GM19397 (cell line): Measurements from ENCODE around the gene KLF6.
"Not testable (repeated sequence)": the region's sequence is repeated elsewhere in the genome, so short reads cannot be mapped to it uniquely, and the experiment has no call there.

Source experiments
- ATAC-seq: cut with Tn5 transposase; IDR thresholded peaks from one replicate; pipeline ENCODE4 v1.9.1; 2021; ENCODE audit warnings: mild to moderate bottlenecking, moderate library complexity; ENCODE audit not compliant: unreplicated experiment

Gene KLF6

DNA sequence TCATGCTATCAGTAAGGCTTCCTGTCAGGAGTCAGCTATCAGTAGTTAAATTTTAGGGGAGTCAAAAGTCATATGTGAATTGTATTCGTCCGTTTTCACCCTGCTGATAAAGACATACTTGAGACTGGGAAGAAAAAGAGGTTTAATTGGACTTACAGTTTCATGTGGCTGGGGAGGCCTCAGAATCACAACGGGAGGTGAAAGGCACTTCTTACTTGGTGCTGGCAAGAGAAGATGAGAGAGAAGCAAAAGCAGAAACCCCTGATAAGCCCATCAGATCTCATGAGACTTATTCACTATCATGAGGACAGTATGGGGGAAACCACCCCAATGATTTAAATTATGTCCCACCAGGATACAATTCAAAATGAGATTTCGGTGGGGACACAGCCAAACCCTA is 47.1 kb downstream of the KLF6 start:
- ATAC-seq: no peak

DNA sequence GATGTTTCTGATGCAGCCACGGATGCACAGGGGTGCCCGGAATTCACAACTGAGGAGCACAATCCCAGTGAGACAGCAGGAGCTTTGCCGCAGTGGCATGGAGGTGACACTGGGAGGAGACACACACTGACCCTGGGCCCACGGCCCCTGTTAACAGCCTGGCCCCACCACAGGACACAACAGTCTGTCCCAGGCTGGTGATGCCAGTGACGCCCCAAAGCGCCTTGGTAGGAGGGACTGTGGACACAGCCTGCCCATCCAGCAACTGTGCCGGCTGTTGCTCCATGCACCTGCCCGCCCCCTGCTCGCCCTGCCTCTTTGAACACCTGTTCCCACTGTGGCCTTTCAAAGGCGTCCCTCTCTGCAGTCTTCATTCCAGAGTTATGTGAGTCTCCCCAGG is 49.8 kb downstream of the KLF6 start:
- ATAC-seq: no peak

DNA sequence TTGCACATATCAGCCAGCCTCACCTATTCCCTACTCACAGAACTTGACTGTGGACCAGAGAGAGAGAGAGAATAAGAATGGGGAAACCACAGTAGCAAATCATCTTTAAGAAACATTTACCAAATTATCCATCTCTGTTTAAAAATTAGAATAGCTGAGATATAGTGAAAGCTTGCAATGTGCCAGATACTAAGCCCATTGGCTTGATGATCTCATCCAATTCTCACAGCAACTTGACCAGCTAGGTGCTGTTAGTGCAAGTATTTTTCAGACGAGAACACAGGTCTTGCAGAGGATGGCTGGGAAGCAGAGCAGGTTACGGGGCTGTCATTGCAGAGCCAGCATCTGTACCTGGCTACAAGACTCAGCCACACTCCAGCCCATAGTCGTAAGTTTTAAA is 50.9 kb downstream of the KLF6 start:
- ATAC-seq: no peak

DNA sequence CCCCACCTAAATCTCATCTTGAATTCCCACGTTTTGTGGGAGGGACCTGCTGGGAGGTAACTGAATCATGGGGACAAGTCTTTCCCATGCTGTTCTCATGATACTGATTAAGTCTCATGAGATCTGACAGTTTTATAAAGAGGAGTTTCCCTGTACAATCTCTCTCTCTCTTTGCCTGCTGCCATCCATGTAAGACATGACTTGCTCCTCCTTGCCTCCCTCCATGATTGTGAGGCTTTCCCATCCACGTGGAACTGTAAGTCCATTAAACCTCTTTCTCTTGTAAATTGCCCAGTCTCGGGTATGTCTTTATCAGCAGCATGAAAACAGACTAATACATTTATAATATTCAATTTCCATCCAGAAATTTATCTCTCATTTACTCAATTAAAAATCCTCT is 52.8 kb downstream of the KLF6 start:
- ATAC-seq: not testable (repeated sequence)

DNA sequence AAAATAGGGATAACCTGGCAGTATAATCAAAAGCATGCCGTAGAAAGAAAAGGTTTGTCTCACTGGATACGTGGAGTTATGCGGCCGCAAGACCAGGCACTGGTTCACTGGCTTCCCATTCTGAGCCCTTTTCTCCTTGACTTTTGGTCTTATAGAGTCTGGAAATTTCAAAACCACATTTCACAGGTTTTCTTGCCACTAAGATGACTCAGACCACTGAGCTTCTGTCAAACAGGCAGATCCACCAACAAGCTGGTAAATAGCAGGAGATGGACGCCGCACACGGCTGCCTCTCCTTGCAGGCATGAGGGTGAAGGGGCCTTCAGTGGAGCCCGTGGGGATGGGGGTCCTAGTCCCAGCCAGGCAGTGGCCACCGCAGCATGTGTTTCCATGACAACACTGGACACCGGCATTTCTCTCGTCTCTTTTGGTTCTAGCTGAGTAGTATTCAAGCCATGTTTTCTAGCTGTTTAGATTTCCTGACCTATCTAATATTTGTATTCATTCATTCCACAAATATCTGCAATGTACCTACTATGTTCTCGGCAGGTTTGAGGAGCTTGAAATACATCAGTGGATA is 55.5 kb downstream of the KLF6 start:
- ATAC-seq: no peak

DNA sequence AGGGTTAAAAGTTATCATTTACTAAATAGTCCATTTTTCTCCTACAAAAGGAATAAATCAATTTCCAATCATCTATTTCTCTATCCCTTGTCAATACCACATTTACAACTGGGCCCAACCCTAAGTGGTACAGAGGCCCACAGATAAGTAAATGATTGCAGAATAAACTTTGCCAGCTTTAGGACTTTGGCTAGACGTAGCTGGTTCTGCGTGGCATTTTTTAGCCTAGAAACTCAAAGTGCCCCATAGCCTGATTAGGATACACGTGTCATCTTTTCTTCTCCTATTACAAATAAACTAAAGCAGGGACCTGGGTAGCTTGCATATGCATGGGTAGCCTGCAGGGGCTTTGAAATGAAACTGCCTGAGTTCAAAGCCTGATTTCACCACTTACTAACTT is 56.4 kb downstream of the KLF6 start:
- no peak for ATAC-seq

DNA sequence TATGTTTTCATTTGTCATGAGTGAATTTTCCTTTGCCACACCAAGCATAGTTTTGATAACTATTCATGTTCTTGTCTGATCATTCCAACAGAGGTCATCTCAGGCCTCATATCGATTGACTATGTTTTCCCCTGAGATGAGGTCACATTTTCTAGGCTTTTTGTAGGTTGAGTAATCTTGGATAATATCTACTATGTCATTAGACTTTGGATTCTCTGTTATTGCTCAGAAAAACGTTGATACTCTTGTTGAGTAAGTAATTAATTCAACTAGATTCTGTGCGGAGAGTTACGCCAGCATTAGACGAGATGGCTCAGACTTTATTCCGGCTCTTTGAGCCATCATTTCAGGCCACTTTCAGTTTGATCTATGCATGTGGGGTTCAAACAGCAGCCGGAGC is 57.7 kb downstream of the KLF6 start:
- ATAC-seq: no peak
